GM12872 (cell line): ENCODE data around the gene MAPKAPK5.
A peak's percentile ranks its signal among the peaks of the same experiment; 100 is the strongest.

Experiments used
- CTCF ChIP-seq: IDR thresholded peaks from 3 replicates; pipeline ENCODE4 v1.5.1; 2011; ENCODE audit warnings: low read depth, mild to moderate bottlenecking, low read length, moderate library complexity; ENCODE audit not compliant: insufficient read depth

MAPKAPK5 gene

GRCh38 chr12:111807232-111807631 is 34.8 kb upstream of the MAPKAPK5 start:
- TF ChIP-seq CTCF = no peak

- TF ChIP-seq CTCF = peak; percentile 84
Measured at GRCh38 chr12:111812881-111813741, 28.9 kb upstream of the MAPKAPK5 start.

GRCh38 chr12:111816065-111816615 is 25.9 kb upstream of the MAPKAPK5 start:
- TF ChIP-seq CTCF = no peak

GRCh38 chr12:111818340-111818739 is 23.7 kb upstream of the MAPKAPK5 start:
- no peak for TF ChIP-seq CTCF

- no peak for TF ChIP-seq CTCF
Measured at GRCh38 chr12:111819191-111820158, 22.6 kb upstream of the MAPKAPK5 start.

GRCh38 chr12:111822886-111823285 is 19.1 kb upstream of the MAPKAPK5 start:
- TF ChIP-seq CTCF = no peak

GRCh38 chr12:111823891-111824290 is 18.1 kb upstream of the MAPKAPK5 start:
- TF ChIP-seq CTCF = no peak
